ENCODE data around the gene RELT. TPM values are rescaled to one million over a fixed set of nuclear protein-coding genes. Genes with fewer than 3 reads are reported as not detected.

The RELT gene
- total RNA-seq, 2 donors from 2014 or later: 6.5 to 14.2 TPM

- ATAC-seq (ENCODE audit: insufficient number of reproducible peaks, low FRiP score, low read depth) (no peak), DNase-seq (ENCODE audit: low spot score) (no peak)
- H3K27ac ChIP-seq: no peak overlapping the region
- peaks cover 14 to 53% of the 10 kb centered on the region in 2 donors for H3K4me1 ChIP-seq (ENCODE audit: control insufficient read depth in 1 of 2, low read depth in 2 of 2)
- H3K4me3 ChIP-seq: no peak overlapping the region
- no peaks in the 10 kb centered on the region for H3K9me3 ChIP-seq
- no peak for TF ChIP-seq CTCF (IDR thresholded peaks at IDR 0.05)
- H3K36me3 ChIP-seq: peaks cover 29% of the 10 kb centered on the region
- H3K27me3 ChIP-seq (replicated peaks; ENCODE audit: insufficient read depth): no peaks in the 10 kb centered on the region
Observed at GRCh38 chr11:73348838-73349237, 27.4 kb upstream of the RELT start.

GRCh38 chr11:73349633-73350032 lies 26.6 kb upstream of the RELT start:
- Histone ChIP-seq H3K27me3 (replicated peaks; ENCODE audit: insufficient read depth) (no peaks in the 10 kb centered on the region), H3K4me1 (ENCODE audit: control insufficient read depth in 1 of 2, low read depth in 2 of 2) (peaks cover 10 to 45% of the 10 kb centered on the region in 2 donors), H3K27ac (peak overlapping the region in 1 of 2 donors; percentile 14), H3K4me3 (no peak overlapping the region), H3K9me3 (no peaks in the 10 kb centered on the region), H3K36me3 (peaks cover 35% of the 10 kb centered on the region)
- ATAC-seq (ENCODE audit: insufficient number of reproducible peaks, low FRiP score, low read depth) (no peak), DNase-seq (ENCODE audit: low spot score) (no peak)
- no peak for TF ChIP-seq CTCF (IDR thresholded peaks at IDR 0.05)

GRCh38 chr11:73350908-73351636 lies 25.1 kb upstream of the RELT start:
- no peaks in the 10 kb centered on the region for H3K27me3 ChIP-seq (replicated peaks; ENCODE audit: insufficient read depth)
- H3K4me3 ChIP-seq: no peak overlapping the region
- peaks cover 3 to 33% of the 10 kb centered on the region in 2 donors for H3K4me1 ChIP-seq (ENCODE audit: control insufficient read depth in 1 of 2, low read depth in 2 of 2)
- ATAC-seq (ENCODE audit: insufficient number of reproducible peaks, low FRiP score, low read depth): peak; percentile 11
- H3K9me3 ChIP-seq: no peaks in the 10 kb centered on the region
- no peak for DNase-seq (ENCODE audit: low spot score)
- H3K27ac ChIP-seq: peak overlapping the region; percentile 2 to 27
- peak; percentile 98 for TF ChIP-seq CTCF (IDR thresholded peaks at IDR 0.05)
- peaks cover 43% of the 10 kb centered on the region for H3K36me3 ChIP-seq

- no peak for DNase-seq (ENCODE audit: low spot score)
- ATAC-seq (ENCODE audit: insufficient number of reproducible peaks, low FRiP score, low read depth): no peak
- H3K27me3 ChIP-seq (replicated peaks; ENCODE audit: insufficient read depth): no peaks in the 10 kb centered on the region
Observed at GRCh38 chr11:73353422-73353821, 22.8 kb upstream of the RELT start.

GRCh38 chr11:73355109-73355508 lies 21.1 kb upstream of the RELT start:
- Histone ChIP-seq H3K36me3 (peaks cover 53% of the 10 kb centered on the region), H3K9me3 (no peaks in the 10 kb centered on the region), H3K4me3 (no peak overlapping the region), H3K27me3 (replicated peaks; ENCODE audit: insufficient read depth) (no peaks in the 10 kb centered on the region), H3K4me1 (ENCODE audit: control insufficient read depth in 1 of 2, low read depth in 2 of 2) (peaks cover 22 to 53% of the 10 kb centered on the region in 2 donors), H3K27ac (no peak overlapping the region)
- no peak for DNase-seq (ENCODE audit: low spot score)
- TF ChIP-seq CTCF (IDR thresholded peaks at IDR 0.05): no peak
- ATAC-seq (ENCODE audit: insufficient number of reproducible peaks, low FRiP score, low read depth): no peak

More at GRCh38 chr11:73353422-73353821, 22.8 kb upstream of the RELT start:
- peaks cover 48% of the 10 kb centered on the region for H3K36me3 ChIP-seq
- H3K27ac ChIP-seq: no peak overlapping the region
- peaks cover 14 to 44% of the 10 kb centered on the region in 2 donors for H3K4me1 ChIP-seq (ENCODE audit: control insufficient read depth in 1 of 2, low read depth in 2 of 2)
- H3K9me3 ChIP-seq: no peaks in the 10 kb centered on the region
- no peak for TF ChIP-seq CTCF (IDR thresholded peaks at IDR 0.05)
- H3K4me3 ChIP-seq: no peak overlapping the region

All from thoracic aorta (tissue), 2 donors.